CD4-positive, alpha-beta T cell treated with Interleukin-15 for 1 hour (primary cell): ENCODE data around the gene KLRB1.
"Not testable (repeated sequence)": the region's sequence is repeated elsewhere in the genome, so short reads cannot be mapped to it uniquely, and the experiment has no call there.

Source experiments
- DNase-seq: peaks from one replicate; pipeline ENCODE4 v3.0.0-alpha.2; 2020

Gene KLRB1

DNA sequence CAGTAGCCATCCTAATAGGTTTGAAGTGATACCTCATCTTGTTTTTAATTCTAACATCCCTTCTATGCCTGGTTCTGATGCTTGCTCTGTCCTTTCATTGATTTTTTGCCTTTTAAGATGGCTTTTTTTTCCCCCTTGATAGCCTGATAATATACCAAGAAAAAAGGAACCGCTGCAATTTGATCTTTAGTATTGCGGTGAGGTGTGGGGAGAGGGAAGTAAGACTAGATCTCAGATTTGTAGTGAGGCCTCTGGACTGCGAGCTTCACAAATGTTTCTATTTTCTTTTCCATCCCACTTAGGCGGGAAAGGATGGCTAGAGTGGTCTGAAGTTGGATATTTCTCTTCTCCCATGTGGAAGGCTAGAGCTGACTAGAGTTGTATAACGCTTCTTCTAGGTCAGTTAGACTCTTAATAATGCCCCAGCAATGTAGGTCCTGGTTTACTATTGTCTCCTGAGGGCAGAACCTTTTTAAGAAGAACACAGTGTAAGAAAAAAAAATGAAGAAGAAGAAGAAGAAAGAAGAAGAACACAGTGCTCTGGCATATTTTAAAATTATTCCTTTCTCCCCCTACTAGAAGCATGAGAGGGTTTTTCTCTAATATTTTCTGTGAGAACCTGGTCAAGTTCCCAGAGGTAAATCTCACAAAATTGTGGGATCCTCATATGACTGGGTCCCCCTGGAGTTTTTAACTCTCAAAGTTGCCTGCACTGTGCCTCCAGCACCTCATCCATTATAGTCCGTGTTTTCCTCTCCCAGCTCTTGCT lies 11.9 kb upstream of the KLRB1 start:
- no peak for DNase-seq

GRCh38 chr12:9618906-9619305 lies 11.2 kb upstream of the KLRB1 start:
- not testable (repeated sequence) for DNase-seq

GRCh38 chr12:9617124-9617523 lies 9.4 kb upstream of the KLRB1 start:
- DNase-seq: no peak

DNA sequence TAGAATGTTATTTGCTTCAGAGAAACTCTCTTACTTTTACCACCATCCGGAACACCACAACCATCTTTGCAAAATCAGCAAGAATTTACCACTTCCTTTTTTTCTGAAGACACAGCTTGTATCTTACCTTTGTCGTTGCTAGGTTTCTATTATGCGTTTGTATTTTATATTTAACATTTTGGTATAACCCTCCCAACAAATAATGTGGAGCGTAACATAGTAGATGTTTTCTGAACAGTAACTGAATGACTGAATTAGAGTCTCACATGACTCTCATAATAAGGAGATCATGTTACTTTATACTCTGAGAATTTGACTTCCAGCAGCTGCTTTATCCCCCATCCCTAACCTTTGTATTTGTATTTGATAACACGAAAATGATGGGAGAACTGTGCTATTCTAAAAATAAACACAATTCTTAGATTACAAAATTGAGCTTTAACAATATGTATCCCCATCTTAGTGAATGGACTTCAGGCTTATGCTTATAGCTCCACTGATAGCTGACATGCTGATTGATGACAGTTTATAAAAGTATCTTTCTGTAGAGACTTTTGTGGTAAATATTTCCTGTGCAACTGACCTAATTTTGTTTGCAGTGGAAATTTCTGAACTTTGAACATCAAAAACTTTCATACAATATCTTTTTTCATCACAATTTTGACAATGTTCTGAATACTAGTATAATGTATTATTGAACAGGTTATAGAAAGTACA lies 7.9 kb upstream of the KLRB1 start:
- no peak for DNase-seq

DNA sequence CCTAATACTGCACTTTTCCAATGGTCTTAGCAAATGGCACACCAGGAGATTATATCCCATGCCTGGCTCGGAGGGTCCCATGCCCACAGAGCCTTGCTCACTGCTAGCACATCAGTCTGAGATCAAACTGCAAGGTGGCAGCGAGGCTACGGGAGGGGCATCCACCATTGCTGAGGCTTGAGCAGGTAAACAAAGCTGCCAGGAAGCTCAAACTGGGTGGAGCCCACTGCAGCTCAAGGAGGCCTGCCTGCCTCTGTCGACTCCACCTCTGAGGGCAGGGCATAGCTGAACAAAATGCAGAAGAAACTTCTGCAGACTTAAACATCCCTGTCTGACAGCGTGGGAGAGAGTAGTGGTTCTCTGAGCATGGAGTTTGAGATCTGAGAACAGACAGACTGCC lies 2.9 kb upstream of the KLRB1 start:
- not testable (repeated sequence) for DNase-seq

DNA sequence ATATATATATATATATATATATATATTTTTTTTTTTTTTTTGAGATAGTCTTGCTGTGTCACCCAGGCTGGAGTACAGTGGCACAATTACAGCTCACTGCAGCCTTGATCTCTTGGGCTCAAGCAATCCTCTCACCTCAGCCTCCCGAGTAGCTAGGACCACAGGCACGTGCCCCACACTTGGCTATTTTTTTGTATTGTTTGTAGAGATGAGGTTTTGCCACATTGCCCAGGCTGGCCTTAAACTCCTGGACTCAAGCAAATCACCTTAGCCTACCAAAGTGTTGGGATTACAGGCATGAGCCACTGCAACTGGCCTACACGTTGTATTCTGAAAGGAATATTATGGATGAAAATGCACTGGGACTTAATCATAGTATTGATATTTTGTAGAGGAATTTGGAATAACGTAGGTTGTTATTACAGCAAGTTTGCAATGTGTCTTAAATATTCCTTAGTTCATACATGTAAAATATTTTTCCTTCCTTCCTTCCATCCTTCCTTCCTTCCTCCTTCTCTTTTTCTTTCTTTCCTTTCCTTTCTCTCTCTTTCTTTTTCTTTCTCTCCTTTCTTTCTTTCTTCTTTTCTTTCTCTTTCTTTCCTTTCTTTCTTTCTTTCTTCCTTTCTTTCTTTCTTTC lies 862 bp downstream of the KLRB1 start:
- DNase-seq: no peak

DNA sequence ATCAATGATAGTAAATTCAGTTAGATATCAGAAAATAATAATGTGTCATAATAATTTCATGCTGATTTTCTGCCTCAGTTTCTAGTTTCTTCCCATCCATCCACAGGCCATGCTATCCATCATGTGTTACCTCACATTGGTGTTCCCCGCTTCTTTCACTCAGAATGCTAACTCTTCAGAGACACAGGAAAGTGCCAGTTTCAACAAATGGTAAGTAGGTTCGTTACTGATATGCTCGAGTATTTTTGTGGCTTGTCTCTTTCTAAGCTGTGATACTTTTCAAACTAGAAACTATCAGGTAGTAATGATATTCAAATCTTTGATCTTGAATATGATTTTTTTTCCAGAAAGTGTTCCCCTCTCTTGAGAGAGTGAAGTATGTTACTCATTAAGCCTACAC lies 1.5 kb downstream of the KLRB1 start:
- no peak for DNase-seq

GRCh38 chr12:9605483-9605882 lies 2.2 kb downstream of the KLRB1 start:
- DNase-seq: no peak

DNA sequence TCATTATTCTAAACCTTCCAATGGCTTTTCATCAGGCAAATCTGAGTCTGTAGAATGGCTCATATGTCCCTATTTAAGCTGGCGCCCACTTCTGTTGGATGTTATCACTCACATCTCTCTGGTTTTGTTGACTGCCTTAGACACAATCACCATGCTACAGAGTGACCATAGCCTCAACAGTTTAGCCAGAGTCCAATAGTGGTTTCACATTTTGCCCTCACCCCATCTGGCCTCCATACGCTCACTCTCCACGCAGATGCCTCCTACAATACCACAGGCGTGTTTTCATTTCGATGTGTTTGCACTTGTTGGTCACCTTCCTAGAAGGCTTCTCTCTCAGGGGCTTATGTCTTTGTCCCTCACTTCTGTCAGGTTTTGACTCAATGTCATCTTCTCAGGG lies 3.4 kb downstream of the KLRB1 start:
- DNase-seq: no peak

DNA sequence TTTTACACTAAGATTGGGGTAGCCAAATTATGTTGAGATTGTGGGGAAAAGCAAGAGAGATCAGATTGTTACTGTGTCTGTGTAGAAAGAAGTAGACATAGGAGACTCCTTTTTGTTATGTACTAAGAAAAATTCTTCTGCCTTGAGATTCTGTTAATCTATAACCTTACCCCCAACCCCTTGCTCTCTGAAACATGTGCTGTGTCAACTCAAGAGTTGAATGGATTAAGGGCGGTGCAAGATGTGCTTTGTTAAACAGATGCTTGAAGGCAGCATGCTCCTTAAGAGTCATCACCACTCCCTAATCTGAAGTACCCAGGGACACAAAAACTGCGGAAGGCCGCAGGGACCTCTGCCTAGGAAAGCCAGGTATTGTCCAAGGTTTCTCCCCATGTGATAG lies 7.3 kb downstream of the KLRB1 start:
- DNase-seq: not testable (repeated sequence)

GRCh38 chr12:9598363-9598762 lies 9.4 kb downstream of the KLRB1 start:
- DNase-seq: no peak

DNA sequence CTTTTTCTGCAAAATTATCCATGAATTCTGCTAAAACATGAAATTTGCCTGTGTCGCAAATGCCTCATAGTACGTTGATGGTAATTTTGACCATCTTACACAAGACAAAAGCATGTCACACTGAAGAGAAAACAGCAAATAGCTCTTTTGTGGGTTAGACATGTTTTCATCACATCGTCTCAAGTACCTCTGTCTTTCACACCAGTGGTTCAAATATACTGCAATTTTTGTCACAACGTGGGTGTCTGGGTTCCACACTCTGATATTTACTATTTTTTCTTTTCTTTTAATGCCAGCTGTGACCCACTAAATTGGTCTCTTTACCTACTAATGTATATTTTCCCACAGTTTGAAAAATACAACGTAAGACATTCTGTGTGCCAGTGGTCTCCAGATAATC lies 10.4 kb downstream of the KLRB1 start:
- no peak for DNase-seq

- DNase-seq: no peak
These were observed 17.3 kb downstream of the KLRB1 start for GRCh38 chr12:9590441-9590840.

- no peak for DNase-seq
These were observed 19.0 kb downstream of the KLRB1 start for GRCh38 chr12:9588749-9589148.

DNA sequence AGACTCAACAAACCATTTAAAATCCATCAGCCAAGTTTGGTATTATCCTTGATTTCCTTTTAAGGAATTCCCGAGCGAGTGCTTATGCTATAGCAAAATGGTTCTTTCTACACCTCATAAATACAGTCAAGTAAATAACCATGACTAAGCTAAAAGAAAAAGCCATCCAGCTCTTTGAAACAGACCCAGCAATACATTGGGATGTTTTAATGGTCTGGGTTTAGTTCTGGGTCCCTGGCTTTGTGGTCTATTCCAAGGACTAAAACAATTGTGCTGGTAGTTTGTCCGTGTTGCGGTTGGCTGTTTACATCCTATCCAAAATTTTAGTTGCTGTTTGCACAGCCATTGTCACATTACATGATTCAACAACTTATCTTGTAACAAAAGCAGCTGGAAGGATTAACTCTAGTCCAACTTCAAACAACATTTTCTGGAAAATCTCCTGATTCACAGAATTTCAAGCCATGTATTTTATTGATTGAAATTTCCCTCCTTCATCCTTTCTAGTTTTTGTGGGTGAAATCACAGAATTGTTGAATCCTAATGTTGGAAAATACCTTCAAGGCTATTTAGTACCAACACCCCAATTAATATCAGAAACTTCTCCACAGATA lies 19.6 kb downstream of the KLRB1 start:
- DNase-seq: no peak

DNA sequence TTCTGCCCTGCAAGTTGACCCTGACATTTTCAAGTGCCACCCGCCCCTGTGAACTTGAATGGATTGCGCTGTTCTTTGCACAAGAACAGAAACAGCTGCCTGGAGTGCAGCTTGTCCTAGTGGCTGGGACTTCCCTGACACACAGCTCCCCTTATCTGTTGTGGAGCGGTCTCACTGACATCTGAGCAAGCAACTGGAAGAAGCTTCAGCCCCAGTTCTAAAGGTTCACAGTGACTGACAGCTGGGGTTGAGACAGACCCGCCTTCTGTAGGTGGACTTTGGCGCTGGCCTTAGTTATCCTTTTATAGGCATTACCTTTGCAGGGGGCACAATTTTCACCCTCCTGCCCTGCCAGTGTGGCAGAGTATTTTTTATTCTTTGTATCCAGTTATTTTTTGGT lies 30.0 kb downstream of the KLRB1 start:
- not testable (repeated sequence) for DNase-seq

DNA sequence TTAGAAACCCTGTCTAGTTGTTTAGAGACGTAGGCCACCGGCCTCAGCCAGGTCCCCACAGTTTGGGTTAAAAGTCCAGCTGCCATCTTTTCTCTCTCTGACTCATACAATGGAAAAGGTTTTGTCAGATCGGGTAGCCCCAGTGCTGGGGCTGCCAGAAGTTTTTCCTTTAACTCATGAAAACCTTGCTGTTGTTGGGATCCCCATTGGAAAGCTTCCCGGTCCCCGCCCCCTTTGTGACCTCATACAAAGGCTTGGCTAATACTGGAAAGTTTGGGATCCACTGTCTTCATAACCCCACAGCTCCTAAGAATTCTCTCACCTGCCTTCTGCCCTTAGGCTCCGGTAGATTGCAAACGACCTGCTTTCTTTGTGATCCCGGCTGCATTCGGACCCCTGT lies 40.6 kb downstream of the KLRB1 start:
- DNase-seq: not testable (repeated sequence)

GRCh38 chr12:9566113-9566512 lies 41.6 kb downstream of the KLRB1 start:
- not testable (repeated sequence) for DNase-seq

DNA sequence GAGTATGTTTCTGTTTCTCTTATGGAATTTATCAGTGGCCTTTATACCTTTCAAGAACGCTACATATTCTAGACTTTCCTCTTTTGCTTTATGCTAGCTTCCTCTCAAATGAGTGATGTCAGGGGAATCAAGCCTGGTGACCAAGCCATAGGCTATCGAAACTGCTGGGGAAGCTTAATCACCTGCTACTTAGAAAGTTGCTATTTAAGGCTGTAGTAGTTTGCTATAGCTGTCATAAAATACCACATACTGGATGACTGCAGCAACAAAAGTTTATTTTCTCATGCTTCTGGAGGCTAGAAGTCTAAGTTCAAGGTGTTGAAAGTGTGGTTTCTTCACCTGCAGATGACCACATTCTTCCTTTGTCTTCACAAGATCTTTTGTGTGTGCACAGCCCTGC lies 43.3 kb downstream of the KLRB1 start:
- DNase-seq: not testable (repeated sequence)

DNA sequence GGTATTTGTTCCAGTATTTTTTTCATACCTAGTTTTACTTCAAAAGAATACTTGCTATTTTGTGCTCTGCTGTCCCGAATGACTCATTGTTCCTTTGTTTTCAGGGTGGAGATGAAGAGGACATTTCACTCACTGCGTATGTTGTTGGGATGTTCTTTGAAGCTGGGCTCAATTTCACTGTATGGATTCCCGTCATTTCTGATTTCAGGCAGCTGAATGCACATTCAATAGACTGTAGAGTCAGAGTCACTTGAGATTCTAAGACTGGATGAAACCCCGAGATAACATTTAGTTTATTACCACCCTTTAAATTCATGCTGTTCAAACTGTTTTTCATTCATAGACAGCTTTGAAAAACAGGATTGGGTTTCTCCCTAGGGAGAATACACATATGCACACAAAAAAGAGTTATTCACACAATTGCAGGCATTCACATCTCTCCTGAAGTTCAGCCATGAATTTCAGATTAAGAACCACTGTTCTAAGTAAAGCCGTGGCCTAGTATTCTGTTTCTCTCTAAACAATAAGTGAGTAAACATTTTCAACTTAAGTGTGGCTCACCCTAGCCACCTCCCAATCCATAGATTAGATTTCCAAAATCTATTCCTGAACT lies 44.8 kb downstream of the KLRB1 start:
- not testable (repeated sequence) for DNase-seq

- not testable (repeated sequence) for DNase-seq
These were observed 62.2 kb downstream of the KLRB1 start for GRCh38 chr12:9545489-9545888.
